Type B pancreatic cell (in vitro differentiated cells): Measurements from ENCODE around the gene TENM4. TPM values are rescaled to one million over a fixed set of nuclear protein-coding genes. Genes with fewer than 3 reads are reported as not detected.

Source experiments
- DNase-seq: peaks from one replicate; pipeline ENCODE4 v3.0.0; 2021; ENCODE audit warnings: mixed read lengths; ENCODE audit not compliant: unreplicated experiment; ENCODE audit errors: extremely low spot score
- H3K27ac Mint-ChIP-seq: 2 replicates; pipeline ENCODE4 v1.8.0; 2021; ENCODE audit warnings: mild to moderate bottlenecking, mixed read lengths
- H3K27me3 Mint-ChIP-seq: 2 replicates; pipeline ENCODE4 v1.8.0; 2021; ENCODE audit warnings: mixed read lengths
- H3K36me3 Mint-ChIP-seq: 2 replicates; pipeline ENCODE4 v1.8.0; 2021; ENCODE audit warnings: mixed read lengths
- H3K4me1 Mint-ChIP-seq: one replicate; pipeline ENCODE4 v1.8.0; 2021; ENCODE audit warnings: mixed read lengths; ENCODE audit not compliant: unreplicated experiment
- H3K4me3 Mint-ChIP-seq: 2 replicates; pipeline ENCODE4 v1.8.0; 2021; ENCODE audit warnings: mild to moderate bottlenecking, mixed read lengths
- H3K9me3 Mint-ChIP-seq: 2 replicates; pipeline ENCODE4 v1.8.0; 2021; ENCODE audit warnings: mixed read lengths
- total RNA-seq: library from RNA; stranded (reverse); gene quantifications from 2 replicates; pipeline ENCODE4 v1.2.1, GENCODE V29; 2021; ENCODE audit warnings: low replicate concordance
- TF ChIP-seq, protein P1 (sequence below): fragments of 200-600 bp; sonication (generic); conservative IDR thresholded peaks from 2 replicates; pipeline ENCODE4 v1.5.0; 2021; ENCODE audit warnings: antibody characterized with exemption, mild to moderate bottlenecking

TENM4 gene
- total RNA-seq, 1 donor from 2014 or later, result 156 TPM

DNA sequence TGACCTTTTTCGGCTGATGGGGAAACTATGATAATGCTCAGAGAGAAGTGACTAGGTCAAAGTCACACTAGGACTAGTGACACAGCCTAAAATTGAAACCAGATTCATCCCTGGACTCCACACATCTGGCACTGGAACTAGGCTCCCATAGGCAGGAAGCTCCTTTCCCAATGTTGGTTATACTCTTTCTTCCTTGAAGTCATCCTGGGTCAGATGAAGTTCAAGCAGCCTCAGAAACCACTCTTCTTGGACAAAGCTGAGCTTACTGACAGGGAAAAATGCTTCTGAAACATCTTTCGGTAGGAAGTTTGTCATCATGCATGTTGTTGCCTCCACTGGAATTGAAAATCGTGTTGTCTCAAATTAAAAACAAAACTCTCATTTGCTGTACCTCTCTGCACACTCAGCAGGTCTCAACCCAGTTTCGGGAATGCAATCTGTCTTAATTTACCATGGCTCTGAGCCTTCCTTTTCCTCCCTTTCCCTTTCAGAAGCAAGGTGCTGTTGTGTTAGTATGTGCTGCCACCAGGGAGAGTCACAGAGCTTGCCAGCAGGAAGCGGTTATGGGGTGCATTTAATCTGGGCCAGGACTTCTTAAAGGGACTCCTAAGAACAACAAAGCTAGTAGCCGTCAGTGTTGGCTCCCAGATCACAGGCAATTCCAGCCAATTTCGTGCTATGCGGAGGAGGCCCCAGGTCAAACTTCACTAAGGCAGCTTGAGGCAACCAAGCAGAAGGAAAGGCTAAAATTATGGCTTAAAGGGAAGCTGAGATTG, 384.8 kb downstream of the TENM4 start:
- Mint-ChIP-seq H3K27me3 (no peaks in the 10 kb centered on the region), H3K36me3 (peaks cover 20% of the 10 kb centered on the region)
- TF ChIP-seq, protein P1, sequence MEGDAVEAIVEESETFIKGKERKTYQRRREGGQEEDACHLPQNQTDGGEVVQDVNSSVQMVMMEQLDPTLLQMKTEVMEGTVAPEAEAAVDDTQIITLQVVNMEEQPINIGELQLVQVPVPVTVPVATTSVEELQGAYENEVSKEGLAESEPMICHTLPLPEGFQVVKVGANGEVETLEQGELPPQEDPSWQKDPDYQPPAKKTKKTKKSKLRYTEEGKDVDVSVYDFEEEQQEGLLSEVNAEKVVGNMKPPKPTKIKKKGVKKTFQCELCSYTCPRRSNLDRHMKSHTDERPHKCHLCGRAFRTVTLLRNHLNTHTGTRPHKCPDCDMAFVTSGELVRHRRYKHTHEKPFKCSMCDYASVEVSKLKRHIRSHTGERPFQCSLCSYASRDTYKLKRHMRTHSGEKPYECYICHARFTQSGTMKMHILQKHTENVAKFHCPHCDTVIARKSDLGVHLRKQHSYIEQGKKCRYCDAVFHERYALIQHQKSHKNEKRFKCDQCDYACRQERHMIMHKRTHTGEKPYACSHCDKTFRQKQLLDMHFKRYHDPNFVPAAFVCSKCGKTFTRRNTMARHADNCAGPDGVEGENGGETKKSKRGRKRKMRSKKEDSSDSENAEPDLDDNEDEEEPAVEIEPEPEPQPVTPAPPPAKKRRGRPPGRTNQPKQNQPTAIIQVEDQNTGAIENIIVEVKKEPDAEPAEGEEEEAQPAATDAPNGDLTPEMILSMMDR, result no peak

DNA sequence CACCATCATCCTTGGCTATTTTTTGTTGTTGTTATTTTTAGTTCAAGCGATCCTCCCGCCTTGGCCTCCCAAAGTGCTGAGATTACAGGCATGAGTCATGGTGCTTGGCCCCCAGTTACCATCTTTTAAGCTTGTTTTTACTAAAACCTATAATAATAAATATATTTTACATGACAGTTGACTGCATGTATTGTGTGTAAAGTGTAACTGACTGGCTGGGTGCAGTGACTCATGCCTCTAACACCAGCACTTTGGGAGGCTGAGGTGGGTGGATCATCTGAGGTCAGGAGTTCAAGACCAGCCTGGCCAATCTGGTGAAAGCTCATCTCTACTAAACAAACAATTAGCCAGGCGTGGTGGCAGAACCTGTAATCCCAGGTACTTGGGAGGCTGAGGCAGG, 386.2 kb downstream of the TENM4 start:
- Mint-ChIP-seq H3K27me3 (no peaks in the 10 kb centered on the region), H3K36me3 (peaks cover 20% of the 10 kb centered on the region), H3K9me3 (no peaks in the 10 kb centered on the region), H3K27ac (no peak overlapping the region), H3K4me3 (no peak overlapping the region), H3K4me1 (peaks cover 57% of the 10 kb centered on the region)
- DNase-seq, result no peak
- TF ChIP-seq, protein P1, result no peak

More for the DNA sequence above, 384.8 kb downstream of the TENM4 start:
- no peak for DNase-seq
- Mint-ChIP-seq H3K4me3 (peak overlapping the region; percentile 24), H3K27ac (peak overlapping the region; percentile 52), H3K4me1 (peaks cover 62% of the 10 kb centered on the region), H3K9me3 (no peaks in the 10 kb centered on the region)

DNA sequence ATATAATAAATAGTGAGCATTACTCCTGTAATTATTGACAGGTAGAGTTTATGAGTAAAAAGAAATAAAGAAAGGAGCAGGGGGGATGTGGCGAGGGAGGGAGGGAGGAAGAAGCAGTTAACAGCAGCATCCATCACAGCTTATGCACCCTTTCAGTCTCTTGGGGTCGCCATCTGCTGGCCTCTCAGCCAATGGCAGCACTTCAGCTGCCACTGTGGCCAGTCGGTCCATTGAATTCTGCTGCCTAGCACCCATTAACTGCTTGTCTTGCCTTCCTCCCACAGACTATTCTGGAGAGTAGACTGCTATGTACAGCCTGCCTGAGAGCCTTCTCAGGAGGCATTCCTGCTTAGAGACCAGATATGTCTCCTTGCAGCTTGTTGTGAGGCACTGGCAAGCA, 388.3 kb downstream of the TENM4 start:
- peaks cover 16% of the 10 kb centered on the region for H3K36me3 Mint-ChIP-seq
- H3K4me3 Mint-ChIP-seq, result no peak overlapping the region
- H3K27me3 Mint-ChIP-seq, result no peaks in the 10 kb centered on the region
- no peak overlapping the region for H3K27ac Mint-ChIP-seq
- H3K9me3 Mint-ChIP-seq, result no peaks in the 10 kb centered on the region
- H3K4me1 Mint-ChIP-seq, result peaks cover 56% of the 10 kb centered on the region
- DNase-seq, result no peak
- TF ChIP-seq, protein P1, result peak; percentile 49

DNA sequence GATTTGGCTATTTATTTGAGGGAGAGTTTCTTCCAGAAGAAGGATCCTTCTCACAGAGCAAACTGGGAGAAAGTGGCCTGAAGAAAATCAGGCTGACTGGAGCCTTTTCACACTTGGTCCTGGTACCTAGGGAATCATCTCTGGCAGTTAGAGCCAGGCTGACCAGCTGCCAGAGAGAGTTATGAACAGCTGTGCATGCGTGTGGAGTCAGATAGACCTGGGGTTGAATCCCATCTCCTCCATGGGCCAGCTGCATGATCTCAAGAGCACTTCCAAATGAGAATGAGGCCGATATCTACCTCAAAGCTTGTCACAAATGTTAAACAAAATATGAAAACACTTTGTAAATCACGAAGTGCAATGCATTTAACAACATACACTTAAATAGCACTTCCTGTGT, 390.0 kb downstream of the TENM4 start:
- Mint-ChIP-seq H3K27me3 (no peaks in the 10 kb centered on the region), H3K4me3 (no peak overlapping the region), H3K4me1 (peaks cover 58% of the 10 kb centered on the region), H3K36me3 (peaks cover 4% of the 10 kb centered on the region), H3K9me3 (no peaks in the 10 kb centered on the region), H3K27ac (no peak overlapping the region)
- TF ChIP-seq, protein P1, result no peak
- DNase-seq, result no peak

DNA sequence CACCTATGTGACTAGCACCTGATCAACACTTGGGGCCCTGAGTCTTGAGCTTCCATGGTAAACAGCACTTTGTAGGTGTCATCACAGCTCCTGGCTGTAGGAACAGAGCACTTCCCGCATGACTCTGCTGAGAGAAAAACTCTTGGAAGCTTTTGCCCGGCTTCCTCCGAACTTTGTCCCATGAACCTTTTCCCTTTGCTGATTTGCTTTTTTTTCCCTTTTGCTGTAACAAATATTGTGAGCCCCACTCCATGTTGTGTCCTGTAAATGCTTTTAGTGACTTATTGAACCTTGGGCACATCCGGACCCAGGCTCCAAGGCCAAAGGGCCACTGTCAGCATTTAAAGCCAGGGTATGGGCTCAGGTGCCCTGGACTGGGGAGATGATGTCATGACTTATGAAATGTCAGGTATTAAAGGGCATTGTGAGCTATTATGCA, 391.1 kb downstream of the TENM4 start:
- Mint-ChIP-seq H3K4me3 (no peak overlapping the region), H3K9me3 (no peaks in the 10 kb centered on the region), H3K4me1 (peaks cover 62% of the 10 kb centered on the region), H3K27ac (no peak overlapping the region), H3K27me3 (no peaks in the 10 kb centered on the region), H3K36me3 (peaks cover 4% of the 10 kb centered on the region)
- TF ChIP-seq, protein P1, result no peak
- DNase-seq, result no peak
